HepG2 (cell line): Measurements from ENCODE around the gene AMPD2. TPM values are rescaled to one million over a fixed set of nuclear protein-coding genes. Genes with fewer than 3 reads are reported as not detected.

Experiments used
- CTCF ChIP-seq: sonication (generic); formaldehyde crosslinking; IDR thresholded peaks from 2 replicates; pipeline ENCODE4 v1.5.0; 2020; ENCODE audit warnings: mild to moderate bottlenecking, missing genetic modification reagents, moderate library complexity
- HDAC2 ChIP-seq: sonication (generic); formaldehyde crosslinking; IDR thresholded peaks from 2 replicates; pipeline ENCODE4 v1.4.0; 2020; ENCODE audit warnings: missing genetic modification reagents
- MED1 ChIP-seq: sonication (generic); formaldehyde crosslinking; IDR thresholded peaks from 2 replicates; pipeline ENCODE4 v1.4.0; 2020; ENCODE audit warnings: missing genetic modification reagents
- ONECUT2 ChIP-seq: sonication (generic); formaldehyde crosslinking; IDR thresholded peaks from 2 replicates; pipeline ENCODE4 v1.4.0; 2020; ENCODE audit warnings: missing genetic modification reagents
- PHF21A ChIP-seq: sonication (generic); formaldehyde crosslinking; IDR thresholded peaks from 2 replicates; pipeline ENCODE4 v1.5.0; 2020; ENCODE audit warnings: mild to moderate bottlenecking, missing genetic modification reagents
- PITX1 ChIP-seq: sonication (generic); formaldehyde crosslinking; IDR thresholded peaks from 2 replicates; pipeline ENCODE4 v1.5.1; 2020; ENCODE audit warnings: mild to moderate bottlenecking, missing genetic modification reagents
- SOX13 ChIP-seq, 3 experiments: fragments of 450-650 bp in 1 of 3; sonication (generic) in 1 of 3; formaldehyde crosslinking in 1 of 3; IDR thresholded peaks in 2 of 3; conservative IDR thresholded peaks in 1 of 3; 2 replicates each; pipeline versions ENCODE4 v1.5.0 to v1.6.1; 2016 to 2020; ENCODE audit warnings: antibody characterized with exemption in 1 of 3, mild to moderate bottlenecking in 1 of 3, missing compliant biosample characterization in 1 of 3, missing genetic modification reagents in 1 of 3, moderate library complexity in 1 of 3
- SOX5 ChIP-seq: IDR thresholded peaks from 2 replicates; pipeline ENCODE4 v1.6.1; 2016; ENCODE audit warnings: borderline replicate concordance
- SOX6 ChIP-seq, 2 experiments: fragments of 450-650 bp in 1 of 2; sonication (generic) in 1 of 2; formaldehyde crosslinking in 1 of 2; IDR thresholded peaks; 2 replicates each; pipeline versions ENCODE4 v1.4.0 to v1.6.1; 2017 to 2020; ENCODE audit warnings: antibody characterized with exemption in 1 of 2, mild to moderate bottlenecking in 1 of 2, missing genetic modification reagents in 1 of 2
- SRF ChIP-seq: IDR thresholded peaks from 2 replicates; pipeline ENCODE4 v1.6.1; 2011; ENCODE audit warnings: mild to moderate bottlenecking, low read depth, low read length, moderate library complexity
- SRSF4 ChIP-seq: fragments of 200-400 bp; formaldehyde crosslinking; IDR thresholded peaks from one replicate; pipeline ENCODE4 v1.6.1; 2018; ENCODE audit warnings: mild to moderate bottlenecking, low read depth, low read length, moderate library complexity; ENCODE audit not compliant: poor library complexity, severe bottlenecking
- STAG1 ChIP-seq: sonication (generic); formaldehyde crosslinking; IDR thresholded peaks from 2 replicates; pipeline ENCODE4 v1.4.0; 2020; ENCODE audit warnings: missing genetic modification reagents
- TEAD3 ChIP-seq: optimal IDR thresholded peaks from 2 replicates; pipeline ENCODE3; 2016; ENCODE audit warnings: borderline replicate concordance
- ZNF136 ChIP-seq: sonication (generic); formaldehyde crosslinking; IDR thresholded peaks from 2 replicates; pipeline ENCODE4 v1.8.1; 2022; ENCODE audit warnings: low read depth, mild to moderate bottlenecking, moderate library complexity, missing genetic modification reagents
- ZNF329 ChIP-seq: sonication (generic); formaldehyde crosslinking; IDR thresholded peaks from 2 replicates; pipeline ENCODE4 v1.9.0; 2021; ENCODE audit warnings: low read depth, mild to moderate bottlenecking, missing genetic modification reagents
- ZNF644 ChIP-seq: IDR thresholded peaks from 2 replicates; pipeline ENCODE4 v1.6.1; 2016; ENCODE audit warnings: low read depth
- ZSCAN29 ChIP-seq: sonication (generic); formaldehyde crosslinking; conservative IDR thresholded peaks from 2 replicates; pipeline ENCODE4 v1.4.0; 2020; ENCODE audit warnings: mild to moderate bottlenecking, missing genetic modification reagents
- polyA plus RNA-seq, 8 experiments: library from polyadenylated mRNA; depleted of rRNA in 3 of 8; stranded (reverse) in 7 of 8; unstranded in 1 of 8; fragments of >200 nt; fragmentation: Illumina TruSeq in 4 of 8; extraction: Trizol in 4 of 8; gene quantifications; 2 replicates each; pipeline versions ENCODE4 v1.2.1 to v1.2.3, GENCODE V29; 2011 to 2016; ENCODE audit warnings: low read depth in 4 of 8, missing spikeins in 1 of 8, mixed read lengths in 1 of 8; ENCODE audit not compliant: insufficient read depth in 1 of 8
- total RNA-seq, 5 experiments: library from RNA; depleted of rRNA; stranded (reverse); fragments of >200 nt; fragmentation: Illumina TruSeq; extraction: Trizol; gene quantifications; 2 replicates each; pipeline ENCODE4 v1.2.3, GENCODE V29; 2016; ENCODE audit warnings: low read depth in 1 of 5
- TF ChIP-seq, protein P1 (sequence below): sonication (generic); formaldehyde crosslinking; IDR thresholded peaks from 2 replicates; pipeline ENCODE4 v1.5.0; 2020; ENCODE audit warnings: mild to moderate bottlenecking, missing genetic modification reagents, borderline replicate concordance
- TF ChIP-seq, protein P2 (sequence below): IDR thresholded peaks from 2 replicates; pipeline ENCODE4 v1.6.1; 2018; ENCODE audit warnings: missing genetic modification reagents

The AMPD2 gene
- total and polyA plus RNA-seq, 2 of the 13 experiments (the other 11 are each of a cell fraction or from before 2014, with no cell fraction given) = 62.3 to 82.0 TPM

DNA sequence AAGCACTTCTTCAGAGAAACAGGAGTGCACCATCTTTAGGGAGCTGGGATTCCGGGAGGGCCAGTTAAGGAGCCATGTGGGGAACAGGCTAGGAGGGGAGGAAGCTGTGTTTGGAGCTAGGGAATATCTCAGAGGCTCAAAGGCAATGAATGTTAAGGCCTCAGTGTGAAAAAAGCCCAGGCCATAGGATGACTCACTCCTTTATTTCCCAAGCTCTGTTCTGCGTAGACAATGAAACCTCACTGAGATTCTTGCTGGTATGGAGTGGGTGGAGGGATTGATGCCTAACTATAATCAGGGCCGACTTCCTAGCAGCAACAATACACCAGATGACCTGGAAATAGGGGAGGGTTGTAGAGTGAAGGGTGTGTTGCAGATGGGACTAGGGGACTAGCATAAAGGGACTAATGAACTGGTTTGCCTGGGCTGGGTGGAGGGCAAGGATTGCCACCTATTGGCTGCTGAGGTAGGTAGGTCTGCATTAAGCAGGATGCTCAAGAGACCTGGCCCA is 2.3 kb upstream of the AMPD2 start (continued):
- no peak for TF ChIP-seq SOX6 (IDR thresholded peaks at IDR 0.05)
- TF ChIP-seq SOX6 (CRISPR knock-in tag; IDR thresholded peaks at IDR 0.05) = peak; percentile 51; the same call in 1 of the 2 replicates
- TF ChIP-seq ZNF136 (CRISPR knock-in tag) = no peak
- TF ChIP-seq ZNF644 (CRISPR knock-in tag) = no peak
- TF ChIP-seq, protein P1, sequence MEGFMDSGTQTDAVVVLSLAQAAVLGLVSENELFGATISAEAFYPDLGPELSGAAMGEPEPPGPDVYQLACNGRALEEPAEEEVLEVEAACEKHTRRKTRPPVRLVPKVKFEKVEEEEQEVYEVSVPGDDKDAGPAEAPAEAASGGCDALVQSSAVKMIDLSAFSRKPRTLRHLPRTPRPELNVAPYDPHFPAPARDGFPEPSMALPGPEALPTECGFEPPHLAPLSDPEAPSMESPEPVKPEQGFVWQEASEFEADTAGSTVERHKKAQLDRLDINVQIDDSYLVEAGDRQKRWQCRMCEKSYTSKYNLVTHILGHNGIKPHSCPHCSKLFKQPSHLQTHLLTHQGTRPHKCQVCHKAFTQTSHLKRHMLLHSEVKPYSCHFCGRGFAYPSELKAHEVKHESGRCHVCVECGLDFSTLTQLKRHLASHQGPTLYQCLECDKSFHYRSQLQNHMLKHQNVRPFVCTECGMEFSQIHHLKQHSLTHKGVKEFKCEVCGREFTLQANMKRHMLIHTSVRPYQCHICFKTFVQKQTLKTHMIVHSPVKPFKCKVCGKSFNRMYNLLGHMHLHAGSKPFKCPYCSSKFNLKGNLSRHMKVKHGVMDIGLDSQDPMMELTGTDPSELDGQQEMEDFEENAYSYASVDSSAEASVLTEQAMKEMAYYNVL (CRISPR knock-in tag) = no peak
- no peak for TF ChIP-seq ZNF329 (CRISPR knock-in tag)
- TF ChIP-seq STAG1 (CRISPR knock-in tag) = peak; percentile 40
- TF ChIP-seq, protein P2, sequence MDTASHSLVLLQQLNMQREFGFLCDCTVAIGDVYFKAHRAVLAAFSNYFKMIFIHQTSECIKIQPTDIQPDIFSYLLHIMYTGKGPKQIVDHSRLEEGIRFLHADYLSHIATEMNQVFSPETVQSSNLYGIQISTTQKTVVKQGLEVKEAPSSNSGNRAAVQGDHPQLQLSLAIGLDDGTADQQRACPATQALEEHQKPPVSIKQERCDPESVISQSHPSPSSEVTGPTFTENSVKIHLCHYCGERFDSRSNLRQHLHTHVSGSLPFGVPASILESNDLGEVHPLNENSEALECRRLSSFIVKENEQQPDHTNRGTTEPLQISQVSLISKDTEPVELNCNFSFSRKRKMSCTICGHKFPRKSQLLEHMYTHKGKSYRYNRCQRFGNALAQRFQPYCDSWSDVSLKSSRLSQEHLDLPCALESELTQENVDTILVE (CRISPR knock-in tag) = 0 out of 2 replicates have a peak, but pooled peaks have one; percentile 28
- peak; percentile 29; the same call in 1 of the 2 replicates for TF ChIP-seq HDAC2 (CRISPR knock-in tag)
- TF ChIP-seq SRSF4 = no peak
- 0 out of 2 replicates have a peak, but pooled peaks have one; percentile 48 for TF ChIP-seq ZSCAN29
- TF ChIP-seq MED1 = 0 out of 2 replicates have a peak, but pooled peaks have one; percentile 25
- TF ChIP-seq ONECUT2 (CRISPR knock-in tag) = no peak
- TF ChIP-seq SOX5 (CRISPR knock-in tag) = peak; percentile 69; the same call in 1 of the 2 replicates
- peak; percentile 47; the same call in 1 of the 2 replicates for TF ChIP-seq PHF21A
- peak; percentile 63 for TF ChIP-seq CTCF (CRISPR knock-in tag)
- no peak for TF ChIP-seq SOX13 (IDR thresholded peaks at IDR 0.05)
- peak in 1 of 2 experiments; percentile 70; a peak in 2 of 4 replicates for TF ChIP-seq SOX13 (CRISPR knock-in tag; conservative IDR thresholded peaks at IDR 0.05 in 1 of 2, IDR thresholded peaks at IDR 0.05 in 1 of 2)
- TF ChIP-seq SRF = no peak
- TF ChIP-seq PITX1 (CRISPR knock-in tag) = 0 out of 2 replicates have a peak, but pooled peaks have one; percentile 16
- TF ChIP-seq TEAD3 = peak; percentile 41
